Esophagus (tissue), 2 donors: ENCODE measurements around the gene MTUS2. TPM values are rescaled to one million over a fixed set of nuclear protein-coding genes. Genes with fewer than 3 reads are reported as not detected.
"Not testable (repeated sequence)": the region's sequence is repeated elsewhere in the genome, so short reads cannot be mapped to it uniquely, and the experiment has no call there.

Source experiments
- H3K27ac ChIP-seq, 2 donors: one replicate each; pipeline ENCODE4 v1.5.1; 2013; ENCODE audit warnings: low read depth in 2 of 2, mild to moderate bottlenecking in 2 of 2, inconsistent platforms in 1 of 2, low read length in 1 of 2, moderate library complexity in 1 of 2
- H3K27me3 ChIP-seq, 2 donors: one replicate each; pipeline ENCODE4 v1.6.1; 2013; ENCODE audit warnings: low read length in 2 of 2, control low read depth in 1 of 2, mild to moderate bottlenecking in 1 of 2; ENCODE audit not compliant: insufficient read depth in 2 of 2, control insufficient read depth in 1 of 2
- H3K36me3 ChIP-seq, 2 donors: one replicate each; pipeline ENCODE4 v1.6.1; 2013; ENCODE audit warnings: low read length in 1 of 2; ENCODE audit not compliant: control insufficient read depth in 2 of 2, insufficient read depth in 2 of 2
- H3K4me1 ChIP-seq, 2 donors: one replicate each; pipeline ENCODE4 v1.6.1; 2013; ENCODE audit warnings: low read length in 1 of 2; ENCODE audit not compliant: control insufficient read depth in 2 of 2, insufficient read depth in 2 of 2
- H3K4me3 ChIP-seq, 2 donors: one replicate each; pipeline ENCODE4 v1.5.1; 2013; ENCODE audit warnings: low read length in 2 of 2, mild to moderate bottlenecking in 2 of 2, low read depth in 1 of 2, moderate library complexity in 1 of 2
- H3K9me3 ChIP-seq, 2 donors: one replicate each; pipeline ENCODE4 v1.6.1; 2013; ENCODE audit warnings: mild to moderate bottlenecking in 2 of 2, low read depth in 1 of 2, low read length in 1 of 2, moderate library complexity in 1 of 2; ENCODE audit not compliant: control insufficient read depth in 2 of 2, insufficient read depth in 1 of 2
- WGBS, 2 donors: extraction: QIAGEN DNeasy Blood & Tissue Kit; methylation state at CpG; one replicate each; pipeline ENCODE4 v1.1.7; 2013; 5-methylcytosine and 5-hydroxymethylcytosine counted together
- polyA plus RNA-seq, 2 donors: library from polyadenylated mRNA; stranded (reverse); fragments of 200-250 nt; gene quantifications; one replicate each; pipeline ENCODE4 v1.2.3, GENCODE V29; 2013
- donor health status: healthy with polysubstance abuse.
- donor health status: Bipolar disorder and iron deficiency.

The MTUS2 gene
- polyA plus RNA-seq, 2 donors = 0.20 to 0.33 TPM

DNA sequence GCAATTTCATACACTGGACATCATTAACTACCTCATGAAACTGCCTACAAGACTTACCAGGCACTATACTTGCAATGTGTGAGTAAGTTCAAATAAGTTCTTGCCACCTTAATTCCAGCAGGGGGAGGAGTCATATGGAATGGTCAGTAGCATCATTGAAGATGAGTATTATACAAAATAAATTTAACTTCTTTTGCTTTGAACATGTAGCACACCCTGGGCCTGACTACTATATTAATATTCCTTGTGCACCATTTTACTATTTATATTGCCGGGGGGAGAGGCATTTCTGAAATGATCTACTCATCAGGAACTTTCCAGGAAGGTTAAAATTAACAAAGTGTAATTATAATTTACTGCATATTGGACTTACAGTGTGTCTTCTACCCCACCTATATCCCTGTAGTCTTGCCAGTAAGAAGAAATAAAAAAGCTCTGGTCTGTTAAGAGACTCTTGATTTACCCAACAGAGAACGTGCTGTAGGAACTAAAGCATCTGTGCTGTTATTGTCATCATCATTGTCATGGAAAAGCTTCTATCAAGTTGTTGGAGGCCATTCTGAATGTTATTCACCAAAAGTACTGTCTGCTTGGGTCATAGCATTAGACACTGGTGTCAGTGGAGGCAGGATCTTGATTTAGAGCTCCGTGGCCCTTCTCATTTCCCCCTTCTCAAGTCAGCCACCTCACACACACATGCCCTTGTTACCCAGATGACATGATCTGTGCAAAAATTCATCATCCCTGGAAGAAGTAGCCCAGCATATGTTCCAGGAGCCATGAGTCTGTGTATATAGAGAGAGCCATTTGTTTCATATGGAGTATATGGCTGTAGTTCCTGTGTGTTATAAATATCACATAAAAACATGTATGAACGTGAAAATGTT, 147.1 kb downstream of the MTUS2 start:
- no peaks in the 10 kb centered on the region for H3K36me3 ChIP-seq
- no peak overlapping the region for H3K27ac ChIP-seq
- H3K27me3 ChIP-seq = no peaks in the 10 kb centered on the region
- H3K4me1 ChIP-seq = no peaks in the 10 kb centered on the region
- no peaks in the 10 kb centered on the region for H3K9me3 ChIP-seq
- H3K4me3 ChIP-seq = no peak overlapping the region
- 72% methylated on average over 4 of the region's 4 CpGs for WGBS, 2 donors

DNA sequence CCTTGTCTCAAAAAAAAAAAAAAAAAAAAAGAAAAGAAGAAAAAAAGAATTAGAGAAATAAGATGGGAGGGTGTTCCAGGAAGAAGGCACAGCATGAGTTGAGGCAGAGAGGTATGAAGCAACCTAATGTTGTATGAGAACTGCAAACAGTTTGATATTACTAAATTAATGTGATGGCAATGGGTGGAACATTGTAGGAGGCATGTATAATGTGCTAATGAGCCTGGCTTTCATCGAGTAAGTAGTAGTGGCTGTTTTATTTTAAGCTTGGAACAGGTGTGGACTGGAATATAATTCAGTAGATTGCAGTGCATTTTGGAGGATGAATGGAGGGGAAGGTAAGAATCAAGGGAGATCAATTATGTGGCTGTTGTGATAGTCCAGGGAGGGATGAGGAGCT, 156.1 kb downstream of the MTUS2 start:
- Histone ChIP-seq H3K36me3 (no peaks in the 10 kb centered on the region), H3K4me3 (no peak overlapping the region), H3K9me3 (no peaks in the 10 kb centered on the region), H3K27ac (no peak overlapping the region), H3K4me1 (no peaks in the 10 kb centered on the region), H3K27me3 (peaks cover 0 to 3% of the 10 kb centered on the region in 2 donors)
- WGBS, 2 donors = 78 to 83% methylated on average over 1 of the region's 1 CpG

DNA sequence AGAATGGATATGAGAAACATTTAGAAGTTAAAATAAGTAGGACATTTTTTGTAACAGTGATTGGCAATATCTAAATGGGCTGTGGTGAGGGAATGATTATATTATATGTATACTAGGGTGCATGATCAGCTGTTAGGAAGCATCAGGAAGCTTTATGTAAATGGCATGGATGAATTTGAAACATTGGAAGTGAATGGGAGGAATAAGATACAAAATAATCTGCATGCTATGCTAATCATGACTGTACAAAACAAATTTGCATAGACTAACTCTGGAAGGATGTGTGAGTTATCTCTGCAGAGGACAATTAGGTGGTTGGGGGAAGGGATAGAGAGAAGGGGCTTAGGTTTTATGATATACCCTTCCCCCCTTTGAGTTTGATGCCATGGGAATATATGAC, 156.5 kb downstream of the MTUS2 start:
- peaks cover 0 to 5% of the 10 kb centered on the region in 2 donors for H3K27me3 ChIP-seq
- H3K27ac ChIP-seq = no peak overlapping the region
- H3K4me3 ChIP-seq = no peak overlapping the region
- no peaks in the 10 kb centered on the region for H3K4me1 ChIP-seq
- no peaks in the 10 kb centered on the region for H3K36me3 ChIP-seq
- no peaks in the 10 kb centered on the region for H3K9me3 ChIP-seq

DNA sequence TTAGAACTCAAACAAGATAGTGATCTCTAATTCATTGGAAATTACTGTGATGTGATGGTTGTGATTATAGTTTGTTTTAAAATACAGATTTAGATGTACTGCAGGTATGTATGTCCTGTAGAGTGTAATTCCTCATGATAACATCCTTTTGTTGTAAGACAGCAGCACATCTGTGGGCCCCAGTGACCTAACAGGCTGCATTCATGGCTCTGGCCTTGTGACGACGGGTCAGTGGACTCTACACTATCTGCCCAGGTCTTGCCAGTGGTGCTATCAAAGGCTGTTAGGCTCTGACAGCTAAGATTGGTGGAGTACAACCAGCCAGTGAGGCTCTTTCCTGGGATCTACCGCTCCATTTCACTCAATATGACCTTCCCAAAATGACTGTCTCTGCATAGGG, 158.4 kb downstream of the MTUS2 start:
- Histone ChIP-seq H3K27ac (no peak overlapping the region), H3K27me3 (peaks cover 0 to 5% of the 10 kb centered on the region in 2 donors), H3K9me3 (peaks cover 0 to 2% of the 10 kb centered on the region in 2 donors), H3K36me3 (no peaks in the 10 kb centered on the region), H3K4me3 (no peak overlapping the region), H3K4me1 (no peaks in the 10 kb centered on the region)
- WGBS, 2 donors = 80 to 90% methylated on average over 3 of the region's 3 CpGs

DNA sequence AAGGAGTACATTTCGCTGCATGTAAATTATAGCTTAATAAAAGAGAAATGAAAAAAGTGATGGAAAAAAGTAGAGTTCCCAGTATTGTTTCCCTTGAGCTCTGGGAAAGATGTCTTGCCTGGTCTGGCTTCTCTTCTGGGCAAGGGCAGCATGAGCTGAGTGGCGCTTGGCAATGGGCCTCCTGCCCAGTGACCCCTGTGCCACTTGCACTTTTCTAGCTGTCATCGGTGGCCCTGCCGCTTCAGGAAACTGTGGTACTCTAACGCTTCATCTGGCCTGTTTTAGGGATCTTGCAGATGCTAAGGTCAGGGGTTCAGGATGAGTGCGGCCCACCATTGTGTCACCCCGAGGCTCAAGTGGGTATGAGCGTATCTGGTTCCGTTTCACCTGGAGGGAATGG, 161.4 kb downstream of the MTUS2 start:
- no peaks in the 10 kb centered on the region for H3K36me3 ChIP-seq
- peaks cover 0 to 3% of the 10 kb centered on the region in 2 donors for H3K27me3 ChIP-seq
- H3K27ac ChIP-seq = no peak overlapping the region
- no peak overlapping the region for H3K4me3 ChIP-seq
- peaks cover 0 to 2% of the 10 kb centered on the region in 2 donors for H3K9me3 ChIP-seq
- WGBS, 2 donors = 91 to 93% methylated on average over 9 of the region's 9 CpGs
- H3K4me1 ChIP-seq = no peaks in the 10 kb centered on the region

DNA sequence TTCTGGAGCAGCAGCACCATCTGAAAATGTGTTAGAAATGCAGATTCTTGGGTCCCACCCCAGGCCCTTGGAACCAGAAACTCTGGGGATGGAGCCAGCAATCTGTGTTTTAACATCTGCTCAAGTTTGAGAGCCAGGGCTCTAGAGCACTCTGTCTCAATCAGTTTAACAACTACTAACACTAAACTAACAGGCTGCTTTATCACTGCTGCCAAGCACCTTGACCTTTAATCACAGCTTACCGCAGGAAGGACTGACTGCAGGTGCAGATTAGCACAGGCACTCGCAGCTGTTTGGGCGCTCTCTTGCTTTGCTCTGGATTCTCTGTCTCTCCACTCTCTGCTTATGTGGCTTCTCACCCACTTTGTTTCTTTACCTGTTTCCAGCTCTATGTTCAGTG, 163.5 kb downstream of the MTUS2 start:
- WGBS, 2 donors = 21 to 37% methylated on average over 3 of the region's 3 CpGs
- Histone ChIP-seq H3K4me3 (no peak overlapping the region), H3K27ac (no peak overlapping the region), H3K27me3 (peaks cover 0 to 3% of the 10 kb centered on the region in 2 donors), H3K36me3 (no peaks in the 10 kb centered on the region), H3K4me1 (no peaks in the 10 kb centered on the region), H3K9me3 (peaks cover 0 to 4% of the 10 kb centered on the region in 2 donors)

DNA sequence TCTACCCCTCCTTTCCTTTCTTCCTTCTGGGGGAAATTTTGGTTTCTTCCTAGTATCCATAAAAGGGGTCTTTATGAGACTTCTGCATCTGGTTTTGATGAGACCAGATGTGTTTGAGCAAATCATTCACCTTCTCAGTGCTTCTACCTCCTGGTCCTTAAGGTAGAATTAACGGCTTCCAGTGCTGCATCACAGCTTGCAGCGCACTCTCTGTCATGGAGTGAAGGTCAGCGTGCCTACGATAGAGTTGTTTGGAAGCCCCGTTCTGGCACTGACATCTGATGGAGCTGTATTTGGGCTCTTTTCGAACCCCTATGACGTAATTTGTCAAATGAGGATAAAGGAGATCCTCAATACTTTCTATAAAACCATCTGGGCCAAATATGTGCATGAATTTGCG, 164.2 kb downstream of the MTUS2 start:
- Histone ChIP-seq H3K27me3 (peaks cover 0 to 3% of the 10 kb centered on the region in 2 donors), H3K36me3 (no peaks in the 10 kb centered on the region), H3K4me1 (no peaks in the 10 kb centered on the region), H3K27ac (no peak overlapping the region), H3K9me3 (peaks cover 0 to 4% of the 10 kb centered on the region in 2 donors), H3K4me3 (no peak overlapping the region)
- 63 to 74% methylated on average over 8 of the region's 8 CpGs for WGBS, 2 donors

DNA sequence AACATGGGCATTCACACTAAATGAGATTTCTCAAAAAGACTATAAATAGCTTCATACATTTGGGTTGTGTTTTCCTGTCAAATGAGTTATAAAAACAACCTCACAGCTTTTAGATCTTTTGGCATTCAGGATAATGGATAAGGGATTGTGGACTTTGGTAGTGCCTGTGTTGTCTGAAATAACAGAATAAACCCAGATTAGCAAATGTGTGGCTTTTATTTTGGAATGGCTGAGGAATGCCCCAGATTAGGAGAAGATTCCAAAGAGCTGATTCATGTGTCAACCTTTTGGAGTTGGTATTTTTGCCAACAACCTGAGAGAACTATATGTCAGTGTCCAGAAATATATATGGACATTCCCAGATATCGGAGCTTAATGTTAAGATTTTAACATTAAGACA, 164.7 kb downstream of the MTUS2 start:
- no peaks in the 10 kb centered on the region for H3K36me3 ChIP-seq
- H3K9me3 ChIP-seq = peaks cover 0 to 4% of the 10 kb centered on the region in 2 donors
- H3K27me3 ChIP-seq = peaks cover 0 to 3% of the 10 kb centered on the region in 2 donors
- 84 to 86% methylated on average over 1 of the region's 1 CpG for WGBS, 2 donors
- H3K4me3 ChIP-seq = no peak overlapping the region
- H3K4me1 ChIP-seq = no peaks in the 10 kb centered on the region
- H3K27ac ChIP-seq = no peak overlapping the region

DNA sequence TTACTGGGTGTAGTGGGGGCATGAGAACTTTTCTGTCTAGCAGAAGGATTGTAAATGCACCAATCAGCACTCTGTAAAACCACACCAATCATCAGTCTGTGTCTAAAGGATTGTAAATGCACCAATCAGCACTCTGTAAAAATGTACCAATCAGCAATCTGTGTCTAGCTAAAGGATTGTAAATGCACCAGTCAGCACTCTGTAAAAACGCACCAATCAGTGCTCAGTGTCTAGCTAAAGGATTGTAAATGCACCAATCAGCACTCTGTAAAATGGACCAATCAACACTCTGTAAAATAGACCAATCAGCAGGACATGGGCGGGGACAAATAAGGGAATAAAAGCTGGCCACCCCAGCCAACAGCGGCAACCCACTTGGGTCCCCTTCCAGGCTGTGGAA, 170.2 kb downstream of the MTUS2 start:
- H3K27me3 ChIP-seq, H3K4me3 ChIP-seq, H3K36me3 ChIP-seq, H3K9me3 ChIP-seq, H3K27ac ChIP-seq, H3K4me1 ChIP-seq: not testable (repeated sequence)
- WGBS, 2 donors = 66 to 79% methylated on average over 3 of the region's 3 CpGs

DNA sequence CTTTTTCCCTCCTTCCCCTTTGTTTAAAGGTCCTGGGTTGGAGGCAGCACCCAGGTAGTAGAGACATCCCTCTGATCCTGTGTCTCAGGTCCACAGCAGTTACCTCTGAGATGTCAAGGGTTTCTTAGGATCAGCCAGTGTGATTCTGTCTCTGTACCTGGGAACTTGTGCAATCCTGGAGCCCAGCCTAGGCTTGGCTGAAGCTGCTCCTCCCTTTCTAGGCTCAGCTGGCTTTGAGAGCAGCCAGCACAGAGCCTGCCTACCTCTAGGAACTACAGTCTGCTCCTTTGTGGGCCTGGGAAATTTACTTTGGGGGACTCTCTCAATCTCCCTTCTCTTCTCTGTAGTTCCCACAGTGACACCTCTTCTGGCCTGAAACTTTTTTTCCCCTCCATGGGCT, 171.6 kb downstream of the MTUS2 start:
- Histone ChIP-seq H3K4me3 (no peak overlapping the region), H3K4me1 (no peaks in the 10 kb centered on the region), H3K27ac (no peak overlapping the region), H3K36me3 (no peaks in the 10 kb centered on the region), H3K27me3 (no peaks in the 10 kb centered on the region), H3K9me3 (peaks cover 0 to 3% of the 10 kb centered on the region in 2 donors)
